ENCODE measurements around the gene TMEM258. TPM values are rescaled to one million over a fixed set of nuclear protein-coding genes. Genes with fewer than 3 reads are reported as not detected.

TMEM258 gene
- polyA plus RNA-seq, 2 of the 4 experiments (the other 2 are of a cell fraction): 257 to 280 TPM

GRCh38 chr11:61761440-61762222, 30.8 kb downstream of the TMEM258 start:
- no peaks in the 10 kb centered on the region for H3K9me3 ChIP-seq
- no peak for ATAC-seq
- peaks cover 75% of the 10 kb centered on the region for H3K4me1 ChIP-seq
- 74% methylated on average over 11 of the region's 11 CpGs for WGBS (ENCODE audit: missing lambda C conversion rate)
- H3K4me2 ChIP-seq: no peak overlapping the region
- FAIRE-seq: no peak
- ChIA-PET CTCF (interaction anchor here (1.0 to 1.2 kb wide), 3 partner anchors 14 to 26 kb away, joined by 3 to 8 read pairs (median 3); no protein-coding TSS in a partner anchor), POLR2A (no interaction called here)
- peak overlapping the region in 1 of 2 experiments; percentile 56; a peak in 4 of 6 replicates for H3K27ac ChIP-seq
- no peak for DNase-seq (ENCODE audit: low read depth in 1 of 2, low spot score in 1 of 2)
- H3K4me3 ChIP-seq: no peak overlapping the region
- TF ChIP-seq MAFK (IDR thresholded peaks at IDR 0.05; ENCODE audit: partially characterized antibody) (no peak), GATA3 (IDR thresholded peaks at IDR 0.05; ENCODE audit: borderline replicate concordance) (no peak)

- peak overlapping the region in 1 of 2 experiments; percentile 26; a peak in 1 of 6 replicates for H3K27ac ChIP-seq
- peaks cover 75% of the 10 kb centered on the region for H3K4me1 ChIP-seq
- no peak for FAIRE-seq
- H3K9me3 ChIP-seq: no peaks in the 10 kb centered on the region
- WGBS (ENCODE audit: missing lambda C conversion rate): 82% methylated on average over 3 of the region's 13 CpGs
- no peak for DNase-seq (ENCODE audit: low read depth in 1 of 2, low spot score in 1 of 2)
- TF ChIP-seq HES2 (IDR thresholded peaks at IDR 0.05): no peak
- TF ChIP-seq MAZ (IDR thresholded peaks at IDR 0.05; ENCODE audit: borderline replicate concordance, low read depth, low read length): no peak
- no peak for TF ChIP-seq REST (IDR thresholded peaks at IDR 0.05)
- no peak for TF ChIP-seq GATA3 (IDR thresholded peaks at IDR 0.05; ENCODE audit: borderline replicate concordance)
- no peak for TF ChIP-seq KDM1A (IDR thresholded peaks at IDR 0.05; ENCODE audit: low read depth)
- no peak for TF ChIP-seq FOXS1 (CRISPR knock-in tag; IDR thresholded peaks at IDR 0.05)
- no peak for TF ChIP-seq KDM5A (IDR thresholded peaks at IDR 0.05)
- TF ChIP-seq E2F6 (IDR thresholded peaks at IDR 0.05; ENCODE audit: borderline replicate concordance, low read depth): no peak
- no peak for TF ChIP-seq EHMT2 (IDR thresholded peaks at IDR 0.05; ENCODE audit: low read depth)
- no peak for TF ChIP-seq FOSB (CRISPR knock-in tag; IDR thresholded peaks at IDR 0.05)
- TF ChIP-seq SREBF2 (IDR thresholded peaks at IDR 0.05): no peak
- no peak for TF ChIP-seq CTCF (IDR thresholded peaks at IDR 0.05)
- TF ChIP-seq ESRRA (IDR thresholded peaks at IDR 0.05; ENCODE audit: borderline replicate concordance, low read length): no peak
- TF ChIP-seq JUN (IDR thresholded peaks at IDR 0.05): no peak
- TF ChIP-seq CEBPB (IDR thresholded peaks at IDR 0.05): no peak
- no peak for TF ChIP-seq ATOH8 (CRISPR knock-in tag; IDR thresholded peaks at IDR 0.05; ENCODE audit: low read depth)
- TF ChIP-seq NPAS2 (CRISPR knock-in tag; IDR thresholded peaks at IDR 0.05; ENCODE audit: borderline replicate concordance): no peak
- TF ChIP-seq RFX5 (IDR thresholded peaks at IDR 0.05): no peak
- CTCF ChIA-PET: interaction anchor here (1.0 to 1.2 kb wide), 2 partner anchors 14 to 25 kb away, joined by 3 to 8 read pairs; no protein-coding TSS in a partner anchor
- no peak for ATAC-seq
- no peak overlapping the region for H3K4me2 ChIP-seq
- no peak overlapping the region for H3K4me3 ChIP-seq
- POLR2A ChIA-PET: no interaction called here
Measured at GRCh38 chr11:61760946-61761345, 31.5 kb downstream of the TMEM258 start.

All from A549 (cell line).